Right kidney (tissue), 1 donor: ENCODE results near the gene RAB6B.

Experiments
- DNase-seq: peaks from one replicate; pipeline ENCODE4 v3.0.0-alpha.2; 2016

The RAB6B gene

DNA sequence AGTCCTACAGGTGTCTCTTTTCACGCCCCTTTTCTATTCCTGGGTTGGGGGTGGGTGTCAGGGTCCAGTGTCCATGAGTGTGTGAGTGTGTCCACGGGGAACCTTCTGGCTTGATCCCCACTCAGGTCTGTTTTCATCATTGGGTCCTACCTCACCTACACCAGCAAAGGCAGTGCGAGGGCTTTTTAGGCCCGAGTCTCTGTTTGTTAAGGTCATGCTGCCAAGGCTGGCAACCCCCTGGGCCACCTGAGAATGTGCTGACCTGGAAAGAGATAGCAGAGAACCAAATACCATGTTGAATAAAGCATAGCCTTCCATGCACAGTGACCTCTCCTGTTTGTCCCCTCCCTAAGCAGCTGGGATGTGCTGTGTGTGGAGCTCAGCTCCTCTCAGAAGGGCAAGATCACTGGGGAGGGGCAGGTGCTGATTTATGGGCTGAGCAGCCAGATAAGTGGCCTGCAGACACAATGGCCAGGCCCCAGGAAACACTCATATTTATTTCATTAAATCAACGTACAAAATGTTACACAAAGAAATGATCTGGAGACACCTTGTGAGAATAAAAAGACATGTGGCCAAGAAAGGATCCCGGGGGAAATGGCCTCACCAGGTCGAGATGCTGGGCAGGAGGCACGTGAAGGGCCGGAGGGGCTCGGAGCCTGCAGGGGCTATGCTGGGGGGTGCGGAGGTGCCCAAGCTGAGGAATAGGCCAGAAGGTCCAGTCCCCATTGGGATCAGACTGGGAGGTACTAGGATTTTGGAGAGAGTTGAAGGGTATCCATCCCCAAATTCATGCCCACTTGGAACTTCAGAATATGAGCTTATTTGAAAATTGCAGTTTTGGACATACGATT is 36.1 kb downstream of the RAB6B start:
- DNase-seq, result no peak

GRCh38 chr3:133857767-133858166 is 37.9 kb downstream of the RAB6B start:
- no peak for DNase-seq

GRCh38 chr3:133856316-133856715 is 39.4 kb downstream of the RAB6B start:
- no peak for DNase-seq

DNA sequence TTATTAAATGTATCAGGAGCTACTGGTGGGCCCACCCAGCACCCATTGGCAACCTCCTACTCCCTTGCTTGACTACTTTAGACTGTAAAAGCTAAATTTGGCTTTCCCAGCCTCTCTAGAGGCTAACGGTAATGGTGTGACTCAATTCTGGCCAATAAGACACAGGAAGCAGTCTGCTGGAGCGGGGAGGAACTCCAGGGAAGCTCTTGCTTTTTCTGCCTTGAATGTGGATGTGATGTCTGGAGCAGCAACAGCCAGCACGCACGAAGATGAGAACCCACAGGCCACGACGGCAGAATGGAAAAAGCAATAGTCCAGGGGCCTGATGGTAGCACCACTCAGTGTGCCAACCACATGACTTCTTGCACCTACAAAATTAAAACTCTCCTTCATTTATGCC is 39.9 kb downstream of the RAB6B start:
- DNase-seq, result no peak

- no peak for DNase-seq
These were observed 40.7 kb downstream of the RAB6B start for GRCh38 chr3:133855002-133855370.

- no peak for DNase-seq
These were observed 41.2 kb downstream of the RAB6B start for GRCh38 chr3:133854264-133855001.

DNA sequence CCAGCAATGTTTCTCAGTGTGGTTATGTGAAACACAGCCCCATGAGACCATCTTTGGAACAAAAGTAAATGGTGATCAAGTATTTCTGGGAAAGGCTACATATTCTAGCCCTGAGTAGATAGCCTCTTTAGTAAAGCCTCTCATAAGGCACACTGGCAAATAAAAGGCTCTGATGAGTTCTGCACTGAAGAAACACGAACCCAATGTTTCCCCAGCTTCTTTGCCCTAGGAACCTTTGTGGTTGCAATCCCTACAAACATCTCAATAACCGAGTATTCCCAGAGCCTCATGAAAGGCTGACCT is 41.8 kb downstream of the RAB6B start:
- DNase-seq, result no peak

GRCh38 chr3:133853063-133853924 is 42.4 kb downstream of the RAB6B start:
- DNase-seq, result no peak

- DNase-seq, result no peak
These were observed 43.8 kb downstream of the RAB6B start for GRCh38 chr3:133851931-133852330.

DNA sequence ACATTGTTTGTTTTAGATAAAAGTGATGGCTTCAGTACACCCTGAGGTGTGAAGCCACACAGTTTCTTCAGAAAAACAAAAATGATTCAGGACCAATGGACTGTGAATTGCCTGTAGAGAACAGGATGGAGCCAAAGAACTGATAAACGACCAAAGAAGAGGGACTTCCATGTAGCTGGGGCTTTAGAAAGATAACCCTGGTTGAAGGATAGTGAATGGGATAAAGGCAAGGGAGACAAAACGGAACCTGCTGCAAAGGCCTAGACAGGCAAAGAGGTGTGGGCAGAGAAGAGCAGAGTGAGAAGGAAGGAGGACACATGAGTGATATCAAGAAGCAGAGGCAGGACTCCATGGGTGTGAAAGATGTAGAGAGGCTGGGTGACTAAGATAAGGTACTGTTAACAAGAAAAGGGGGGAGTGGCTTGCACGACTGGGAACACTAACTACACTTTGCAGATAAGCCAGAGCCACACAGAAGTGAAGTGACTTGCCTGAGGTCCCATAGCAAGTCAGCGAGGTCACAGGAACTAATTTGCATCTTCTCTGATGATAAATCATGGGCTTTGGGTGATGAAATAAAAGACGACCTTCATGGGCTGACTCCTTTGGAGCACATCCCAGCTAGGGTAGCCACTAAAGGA is 44.3 kb downstream of the RAB6B start:
- DNase-seq, result no peak

- no peak for DNase-seq
These were observed 45.6 kb downstream of the RAB6B start for GRCh38 chr3:133850034-133850433.

GRCh38 chr3:133849346-133849745 is 46.3 kb downstream of the RAB6B start:
- no peak for DNase-seq

- no peak for DNase-seq
These were observed 50.6 kb downstream of the RAB6B start for GRCh38 chr3:133845127-133845526.

DNA sequence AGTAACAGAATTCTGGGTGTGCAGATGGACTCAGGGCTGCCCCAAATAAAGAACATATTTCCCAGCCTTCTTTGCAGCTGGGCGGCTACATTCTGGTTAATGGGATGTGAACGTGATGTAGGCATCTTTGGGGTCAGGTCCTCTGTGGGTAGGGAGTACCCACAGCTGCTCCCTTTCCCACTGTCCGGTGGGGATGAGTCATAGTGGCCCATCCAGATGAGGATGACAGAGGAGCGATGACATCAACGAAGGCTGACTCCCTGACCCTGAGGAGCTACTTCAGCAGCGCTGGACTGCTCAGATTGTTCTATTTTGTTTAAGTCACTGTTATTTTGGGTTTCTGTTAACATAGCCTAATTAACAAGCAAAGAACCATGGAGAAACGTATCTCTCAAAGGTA is 52.0 kb downstream of the RAB6B start:
- no peak for DNase-seq

DNA sequence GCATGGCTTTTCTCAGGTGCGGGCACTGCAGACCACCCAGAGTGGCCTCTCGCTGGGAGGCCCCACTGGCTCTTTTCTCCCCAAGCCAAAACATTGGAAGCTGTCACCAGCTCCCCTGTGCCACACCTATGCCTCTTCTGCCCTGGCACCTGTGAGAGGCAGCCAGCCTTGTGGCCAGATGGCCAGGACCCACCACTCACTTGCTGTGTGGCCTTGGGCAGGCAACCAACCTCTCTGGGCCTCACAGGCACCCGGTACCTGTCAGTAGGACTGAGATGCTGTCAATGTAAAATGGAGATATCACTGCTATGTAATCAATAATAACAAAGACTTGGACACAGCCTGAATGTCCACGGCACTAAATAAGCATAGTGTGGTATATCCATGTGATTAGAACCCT is 53.5 kb downstream of the RAB6B start:
- no peak for DNase-seq

DNA sequence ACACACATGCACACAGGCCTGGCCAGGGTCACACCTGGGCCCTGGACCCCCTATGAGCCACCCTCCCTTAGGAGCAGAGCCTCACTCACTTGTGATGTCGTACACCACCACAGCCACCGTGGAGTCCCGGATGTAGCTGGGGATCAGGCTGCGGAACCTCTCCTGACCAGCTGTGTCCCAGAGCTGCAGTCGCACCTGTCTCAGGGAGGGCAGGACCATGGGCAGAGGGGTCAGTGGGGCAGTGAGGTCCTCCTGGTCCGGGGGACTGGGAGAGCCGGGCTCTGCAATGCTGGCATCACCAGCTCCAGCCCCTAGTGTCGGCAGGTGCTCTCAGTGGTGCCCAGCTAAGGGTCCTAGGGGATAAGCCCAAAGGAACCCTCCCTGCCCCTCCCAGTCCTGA is 54.5 kb downstream of the RAB6B start:
- no peak for DNase-seq

- no peak for DNase-seq
These were observed 54.9 kb downstream of the RAB6B start for GRCh38 chr3:133840767-133841166.

DNA sequence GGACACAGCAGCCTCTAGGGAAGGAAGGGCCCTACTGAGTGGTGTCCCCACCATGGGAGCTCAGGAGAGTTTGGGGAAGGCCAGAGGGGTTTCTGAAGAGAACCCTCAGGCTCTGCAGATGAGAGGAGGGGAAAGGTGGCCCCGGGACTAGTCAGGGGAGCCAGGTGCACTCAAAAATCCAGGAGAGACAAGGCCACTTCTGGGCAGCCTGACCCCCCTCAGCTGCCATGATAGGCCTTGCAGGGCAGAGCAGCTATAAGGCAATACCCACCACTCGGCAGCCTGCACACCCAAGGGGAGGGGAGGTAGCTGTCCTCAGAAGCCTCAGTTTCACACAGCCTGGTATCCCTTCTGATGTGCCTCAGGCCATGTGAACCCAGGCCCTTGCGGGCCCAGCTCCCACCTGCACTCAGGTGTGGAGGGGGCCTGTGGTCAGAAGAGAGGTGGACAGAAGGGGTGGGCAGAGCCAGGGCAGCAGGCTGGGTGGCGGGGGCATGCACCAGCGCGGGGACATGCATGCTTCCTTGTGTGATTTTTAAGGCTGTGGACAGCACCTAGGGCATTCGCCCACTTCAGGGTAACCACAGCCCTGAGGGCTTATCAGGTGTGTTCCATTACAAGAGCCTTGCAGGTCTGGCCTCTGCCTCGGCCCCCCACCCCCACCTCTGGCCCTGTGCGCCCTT is 55.5 kb downstream of the RAB6B start:
- no peak for DNase-seq

DNA sequence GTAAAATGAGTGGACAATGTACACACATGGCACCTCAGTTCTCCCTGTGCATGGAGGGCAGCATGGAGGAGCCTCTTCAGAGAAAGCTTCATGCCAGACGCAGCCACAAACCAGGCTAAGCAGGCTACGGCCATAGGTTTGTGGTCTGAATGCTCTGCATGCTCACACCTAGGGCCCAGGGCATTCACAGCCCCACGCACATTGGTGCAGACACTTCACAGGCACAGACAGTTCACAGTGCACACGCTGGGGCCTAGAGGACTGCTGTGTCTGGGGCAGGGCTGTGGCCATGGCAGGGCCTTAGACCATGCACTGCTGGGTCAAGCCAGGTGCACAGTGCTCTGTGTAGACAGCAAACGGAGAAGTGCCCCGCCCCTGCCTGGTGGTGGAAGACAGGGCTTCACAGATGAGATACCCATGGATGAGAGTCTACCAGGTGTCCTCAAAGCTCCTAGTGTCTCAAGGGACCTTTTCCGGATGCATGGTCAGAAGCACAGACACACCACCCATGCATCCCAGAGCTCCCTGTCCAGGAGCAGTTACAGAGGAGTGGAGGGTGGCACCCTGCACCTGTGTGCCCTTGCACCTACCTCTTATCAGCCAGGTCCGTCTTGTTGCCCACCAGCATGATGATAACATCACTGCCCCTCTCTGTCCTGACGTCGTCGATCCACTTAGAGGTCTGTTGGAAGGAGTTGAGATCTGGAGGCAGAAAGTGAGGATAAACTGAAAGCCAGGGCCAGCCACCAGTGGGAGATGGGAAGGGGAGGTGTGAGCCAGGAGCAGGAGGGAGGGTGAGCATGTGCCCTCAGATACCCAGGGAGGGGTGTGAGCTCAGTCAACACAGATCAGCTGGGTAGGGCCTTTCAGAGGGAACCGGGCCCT is 56.5 kb downstream of the RAB6B start:
- no peak for DNase-seq

DNA sequence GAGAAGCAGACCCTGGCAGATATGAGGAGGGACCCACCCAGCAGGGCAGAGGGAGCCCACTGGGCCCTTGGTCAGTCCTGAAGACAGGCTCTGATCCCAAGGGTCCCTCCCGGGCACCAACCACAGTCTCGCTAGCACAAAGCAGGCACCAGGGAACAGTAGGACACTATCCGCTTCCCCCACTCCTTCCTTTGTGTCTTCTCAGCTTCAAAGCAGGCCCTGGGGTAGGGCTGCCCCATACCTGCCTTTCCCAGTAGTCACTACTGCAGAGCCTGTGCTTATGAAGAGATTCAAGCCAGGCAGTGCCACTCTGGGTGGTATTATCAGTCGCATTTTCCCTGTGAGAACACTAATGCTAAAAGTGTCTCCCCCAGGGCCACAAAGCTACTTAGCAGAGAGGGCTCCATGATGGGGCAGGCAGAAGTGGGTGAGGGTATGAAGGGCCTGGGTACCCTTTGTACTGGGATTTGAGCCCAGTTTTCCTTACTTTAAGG is 57.3 kb downstream of the RAB6B start:
- DNase-seq, result no peak
